Fibroblast of lung (primary cell): ENCODE results near the gene SCAPER. TPM values are rescaled to one million over a fixed set of nuclear protein-coding genes. Genes with fewer than 3 reads are reported as not detected.

Experiments used
- DNase-seq, 2 donors: peaks; one replicate each; pipeline versions ENCODE4 v3.0.0 to v3.0.0-alpha.2; 2010; ENCODE audit warnings: low read depth in 2 of 2
- H2AFZ ChIP-seq: 2 replicates; pipeline ENCODE4 v1.5.1; 2012; ENCODE audit warnings: low read length, control low read depth, inconsistent platforms
- H3K27ac ChIP-seq: 2 replicates; pipeline ENCODE4 v1.5.1; 2011; ENCODE audit warnings: low read length, control low read depth; ENCODE audit not compliant: insufficient read depth
- H3K27me3 ChIP-seq: 2 replicates; pipeline ENCODE4 v1.5.1; 2011; ENCODE audit warnings: mild to moderate bottlenecking, low read length; ENCODE audit not compliant: control insufficient read depth, insufficient read depth
- H3K36me3 ChIP-seq: 2 replicates; pipeline ENCODE4 v1.5.1; 2011; ENCODE audit warnings: low read length; ENCODE audit not compliant: control insufficient read depth, insufficient read depth
- H3K4me1 ChIP-seq: 2 replicates; pipeline ENCODE4 v1.5.1; 2011; ENCODE audit warnings: low read length; ENCODE audit not compliant: control insufficient read depth, insufficient read depth; ENCODE audit errors: extremely low read depth
- H3K4me2 ChIP-seq: 2 replicates; pipeline ENCODE4 v1.5.1; 2011; ENCODE audit warnings: low read length, control low read depth; ENCODE audit not compliant: insufficient read depth; ENCODE audit errors: extremely low read depth
- H3K4me3 ChIP-seq, 4 experiments: fragments of 200-600 bp in 1 of 4; sonication (generic) in 1 of 4; replicated peaks in 1 of 4; 2 replicates each; pipeline ENCODE4 v1.5.1; 2011 to 2016; ENCODE audit warnings: low read length in 4 of 4, low read depth in 3 of 4, mild to moderate bottlenecking in 3 of 4, control low read depth in 2 of 4, inconsistent platforms in 1 of 4, mixed read lengths in 1 of 4; ENCODE audit not compliant: insufficient read depth in 1 of 4; ENCODE audit errors: control extremely low read depth in 1 of 4
- H3K79me2 ChIP-seq: 2 replicates; pipeline ENCODE4 v1.5.1; 2012; ENCODE audit warnings: mild to moderate bottlenecking, low read length, inconsistent platforms; ENCODE audit not compliant: control insufficient read depth, insufficient read depth
- H3K9ac ChIP-seq: 2 replicates; pipeline ENCODE4 v1.5.1; 2011; ENCODE audit warnings: mild to moderate bottlenecking, low read length, control low read depth; ENCODE audit not compliant: insufficient read depth
- H3K9me3 ChIP-seq: 2 replicates; pipeline ENCODE4 v1.5.1; 2012; ENCODE audit warnings: low read depth, low read length; ENCODE audit not compliant: control insufficient read depth, insufficient read depth
- H4K20me1 ChIP-seq: 2 replicates; pipeline ENCODE4 v1.5.1; 2011; ENCODE audit warnings: low read length; ENCODE audit not compliant: control insufficient read depth, insufficient read depth; ENCODE audit errors: extremely low read depth
- EZH2 ChIP-seq: IDR thresholded peaks from 2 replicates; pipeline ENCODE4 v1.5.1; 2012; ENCODE audit warnings: low read length, control low read depth, mild to moderate bottlenecking; ENCODE audit errors: missing control alignments
- polyA plus RNA-seq, 2 donors: library from polyadenylated mRNA; depleted of rRNA in 1 of 2; stranded (reverse) in 1 of 2; unstranded in 1 of 2; fragments of >200 nt; gene quantifications; 2 replicates each; pipeline ENCODE4 v1.2.1, GENCODE V29; 2011 to 2012; ENCODE audit warnings: missing spikeins in 1 of 2
- total RNA-seq: library from RNA; depleted of rRNA; stranded (reverse); fragments of >200 nt; gene quantifications from 2 replicates; pipeline ENCODE4 v1.2.1, GENCODE V29; 2014
- TF ChIP-seq, protein P1 (sequence below), 2 donors: IDR thresholded peaks in 1 of 2; conservative IDR thresholded peaks in 1 of 2; 1 replicate in 1 of 2; 2 replicates in 1 of 2; pipeline ENCODE4 v1.5.1; 2011 to 2012; ENCODE audit warnings: low read length in 2 of 2, control low read depth in 1 of 2, inconsistent platforms in 1 of 2, low read depth in 1 of 2, mild to moderate bottlenecking in 1 of 2

SCAPER gene
- total and polyA plus RNA-seq, 2 donors (not counting 1 experiment from before 2014, with no cell fraction given): 2.3 to 9.1 TPM

GRCh38 chr15:76576523-76577279 lies 328.4 kb downstream of the SCAPER start:
- Histone ChIP-seq H3K27me3 (no peaks in the 10 kb centered on the region), H2AFZ (no peak overlapping the region), H3K36me3 (no peaks in the 10 kb centered on the region), H3K27ac (no peak overlapping the region), H3K4me2 (peak overlapping the region; percentile 27), H3K9me3 (no peaks in the 10 kb centered on the region), H4K20me1 (no peaks in the 10 kb centered on the region), H3K9ac (no peak overlapping the region), H3K4me3 (no peak overlapping the region), H3K4me1 (peaks cover 4% of the 10 kb centered on the region), H3K79me2 (no peaks in the 10 kb centered on the region)
- DNase-seq: peak; percentile 78 to 85
- TF ChIP-seq, protein P1, sequence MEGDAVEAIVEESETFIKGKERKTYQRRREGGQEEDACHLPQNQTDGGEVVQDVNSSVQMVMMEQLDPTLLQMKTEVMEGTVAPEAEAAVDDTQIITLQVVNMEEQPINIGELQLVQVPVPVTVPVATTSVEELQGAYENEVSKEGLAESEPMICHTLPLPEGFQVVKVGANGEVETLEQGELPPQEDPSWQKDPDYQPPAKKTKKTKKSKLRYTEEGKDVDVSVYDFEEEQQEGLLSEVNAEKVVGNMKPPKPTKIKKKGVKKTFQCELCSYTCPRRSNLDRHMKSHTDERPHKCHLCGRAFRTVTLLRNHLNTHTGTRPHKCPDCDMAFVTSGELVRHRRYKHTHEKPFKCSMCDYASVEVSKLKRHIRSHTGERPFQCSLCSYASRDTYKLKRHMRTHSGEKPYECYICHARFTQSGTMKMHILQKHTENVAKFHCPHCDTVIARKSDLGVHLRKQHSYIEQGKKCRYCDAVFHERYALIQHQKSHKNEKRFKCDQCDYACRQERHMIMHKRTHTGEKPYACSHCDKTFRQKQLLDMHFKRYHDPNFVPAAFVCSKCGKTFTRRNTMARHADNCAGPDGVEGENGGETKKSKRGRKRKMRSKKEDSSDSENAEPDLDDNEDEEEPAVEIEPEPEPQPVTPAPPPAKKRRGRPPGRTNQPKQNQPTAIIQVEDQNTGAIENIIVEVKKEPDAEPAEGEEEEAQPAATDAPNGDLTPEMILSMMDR (conservative IDR thresholded peaks at IDR 0.05 in 1 of 2, IDR thresholded peaks at IDR 0.05 in 1 of 2; ENCODE audit: low read depth in 1 of 2, low read length in 2 of 2): no peak
- TF ChIP-seq EZH2: no peak

DNA sequence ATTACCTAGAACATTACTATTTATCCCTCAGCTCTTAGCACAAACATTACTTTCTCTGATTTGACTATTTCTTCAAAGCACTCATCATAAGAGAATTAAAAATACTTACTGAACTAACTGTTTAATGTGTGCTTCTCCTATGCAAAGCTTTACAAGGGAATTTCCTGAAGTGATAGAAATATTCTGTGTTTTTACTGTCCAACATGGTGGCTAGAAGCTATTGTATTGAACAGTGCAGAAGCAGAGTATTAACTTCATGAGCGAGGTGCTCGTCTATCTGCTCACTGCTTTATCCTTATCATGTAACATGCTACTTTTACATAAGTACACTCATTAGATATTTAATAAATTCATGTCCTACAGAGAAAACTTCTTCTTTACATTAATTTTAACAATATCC lies 329.5 kb downstream of the SCAPER start:
- no peak for DNase-seq

DNA sequence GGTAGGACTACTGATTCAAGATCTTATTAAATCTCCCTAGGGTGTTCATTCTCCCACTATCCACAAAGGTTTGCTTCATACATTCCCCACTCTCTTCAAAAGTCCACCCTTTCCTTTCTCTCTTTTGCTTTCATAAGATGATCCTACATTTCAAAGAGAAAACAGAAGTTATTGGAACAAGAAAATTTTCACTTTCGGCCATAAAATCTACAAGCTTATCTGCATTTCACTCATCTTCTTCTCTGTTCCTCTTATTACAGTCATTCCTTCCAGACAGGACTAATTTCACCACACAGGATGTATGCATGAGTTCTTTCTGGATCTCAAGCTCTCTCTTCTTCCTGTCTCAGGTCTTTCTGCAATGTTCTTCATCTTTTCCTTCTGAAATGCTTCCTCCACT lies 329.9 kb downstream of the SCAPER start:
- no peak overlapping the region for H3K27ac ChIP-seq
- H3K27me3 ChIP-seq: no peaks in the 10 kb centered on the region
- TF ChIP-seq, protein P1 (conservative IDR thresholded peaks at IDR 0.05 in 1 of 2, IDR thresholded peaks at IDR 0.05 in 1 of 2; ENCODE audit: low read depth in 1 of 2, low read length in 2 of 2): no peak
- TF ChIP-seq EZH2: no peak
- H3K36me3 ChIP-seq: no peaks in the 10 kb centered on the region
- H4K20me1 ChIP-seq: no peaks in the 10 kb centered on the region
- no peaks in the 10 kb centered on the region for H3K79me2 ChIP-seq
- H2AFZ ChIP-seq: no peak overlapping the region
- H3K4me1 ChIP-seq: peaks cover 4% of the 10 kb centered on the region
- DNase-seq: peak in 1 of 2 donors; percentile 45
- no peak overlapping the region for H3K4me3 ChIP-seq
- H3K9me3 ChIP-seq: no peaks in the 10 kb centered on the region
- no peak overlapping the region for H3K9ac ChIP-seq
- H3K4me2 ChIP-seq: no peak overlapping the region

More for the DNA sequence above, 329.5 kb downstream of the SCAPER start:
- Histone ChIP-seq H2AFZ (no peak overlapping the region), H3K27me3 (no peaks in the 10 kb centered on the region), H3K4me1 (peaks cover 4% of the 10 kb centered on the region), H4K20me1 (no peaks in the 10 kb centered on the region), H3K27ac (no peak overlapping the region), H3K79me2 (no peaks in the 10 kb centered on the region), H3K36me3 (no peaks in the 10 kb centered on the region), H3K9ac (no peak overlapping the region), H3K9me3 (no peaks in the 10 kb centered on the region), H3K4me2 (no peak overlapping the region), H3K4me3 (no peak overlapping the region)
- TF ChIP-seq, protein P1 (conservative IDR thresholded peaks at IDR 0.05 in 1 of 2, IDR thresholded peaks at IDR 0.05 in 1 of 2; ENCODE audit: low read depth in 1 of 2, low read length in 2 of 2): no peak
- no peak for TF ChIP-seq EZH2
